ENCODE results near the gene CORO1C.
"Not testable (repeated sequence)": the region's sequence is repeated elsewhere in the genome, so short reads cannot be mapped to it uniquely, and the experiment has no call there.

CORO1C gene

GRCh38 chr12:108637222-108637971 is 93.9 kb downstream of the CORO1C start:
- H3K4me3 ChIP-seq = no peak overlapping the region
- peak; percentile 50 for DNase-seq (ENCODE audit: low spot score)
- H3K27ac ChIP-seq = peak overlapping the region in 1 of 2 donors; percentile 37
- TF ChIP-seq CTCF (IDR thresholded peaks at IDR 0.05) = no peak

- peak; percentile 55 for DNase-seq (ENCODE audit: low spot score)
- no peak overlapping the region for H3K4me3 ChIP-seq
- no peak for TF ChIP-seq CTCF (IDR thresholded peaks at IDR 0.05)
- H3K27ac ChIP-seq = no peak overlapping the region
These were observed 95.1 kb downstream of the CORO1C start for GRCh38 chr12:108635997-108636808.

- no peak for DNase-seq (ENCODE audit: low spot score)
- TF ChIP-seq CTCF (IDR thresholded peaks at IDR 0.05) = no peak
- H3K4me3 ChIP-seq = peak overlapping the region; percentile 0
- no peak overlapping the region for H3K27ac ChIP-seq
These were observed 95.9 kb downstream of the CORO1C start for GRCh38 chr12:108635201-108635996.

GRCh38 chr12:108634341-108634751 is 97.0 kb downstream of the CORO1C start:
- Histone ChIP-seq H3K27ac (peak overlapping the region; percentile 21 to 25), H3K4me3 (no peak overlapping the region)
- no peak for DNase-seq (ENCODE audit: low spot score)
- TF ChIP-seq CTCF (IDR thresholded peaks at IDR 0.05) = no peak

GRCh38 chr12:108633534-108634248 is 97.6 kb downstream of the CORO1C start, which contains the start of gene SELPLG:
SELPLG (minus strand) TSS chr12:108633894; CDS start chr12:108624307, 9,587 bp downstream.
- Histone ChIP-seq H3K4me3 (peak within 1 kb of the TSS; percentile 19), H3K27ac (peak within 1 kb of the TSS; percentile 21 to 25)
- DNase-seq (ENCODE audit: low spot score) = no peak
- no peak for TF ChIP-seq CTCF (IDR thresholded peaks at IDR 0.05)

- TF ChIP-seq CTCF (IDR thresholded peaks at IDR 0.05) = no peak
- H3K27ac ChIP-seq = peak overlapping the region; percentile 9 to 25
- no peak for DNase-seq (ENCODE audit: low spot score)
- H3K4me3 ChIP-seq = peak overlapping the region; percentile 19
These were observed 98.2 kb downstream of the CORO1C start for GRCh38 chr12:108633081-108633533.

GRCh38 chr12:108631261-108631660 is 100.1 kb downstream of the CORO1C start:
- DNase-seq (ENCODE audit: low spot score); H3K4me3 ChIP-seq: not testable (repeated sequence)
- H3K27ac ChIP-seq = peak overlapping the region in 1 of 2 donors; percentile 43

Data from coronary artery (tissue), 2 donors.